ENCODE measurements around the gene PRSS48. TPM values are rescaled to one million over a fixed set of nuclear protein-coding genes. Genes with fewer than 3 reads are reported as not detected.

PRSS48 gene
- total RNA-seq, 4 donors from 2014 or later, result not detected

DNA sequence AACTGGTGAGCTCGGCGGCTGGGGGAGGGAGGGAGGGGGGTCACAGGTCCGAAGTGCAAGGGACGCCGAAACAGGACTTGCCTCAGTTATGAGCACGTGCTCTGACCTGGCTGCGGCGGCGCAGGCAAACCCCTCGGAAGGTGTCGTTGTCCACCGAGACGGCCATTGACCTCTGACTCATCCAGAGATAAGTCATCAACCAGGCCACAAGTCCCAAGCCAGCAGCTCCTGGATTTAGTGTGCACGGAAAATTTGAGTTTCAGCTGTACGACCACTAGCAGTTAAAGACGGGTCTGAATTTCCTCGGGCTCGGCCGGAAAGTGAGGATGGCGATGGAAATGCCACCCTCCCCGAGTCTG is 47.8 kb downstream of the PRSS48 start:
- Histone ChIP-seq H3K27ac (peak overlapping the region; percentile 60 to 97 (median 92)), H3K27me3 (no peaks in the 10 kb centered on the region), H3K9me3 (no peaks in the 10 kb centered on the region), H3K36me3 (no peaks in the 10 kb centered on the region), H3K4me3 (peak overlapping the region; percentile 76 to 93), H3K4me1 (peaks cover 9 to 46% (median 18%) of the 10 kb centered on the region in 3 donors)
- WGBS, 2 donors (ENCODE audit: low coverage in 1 of 2), result no CpG with 5 or more reads among the region's 21 CpGs
- TF ChIP-seq POLR2AphosphoS5 (IDR thresholded peaks at IDR 0.05), result peak; percentile 58
- no peak for TF ChIP-seq EP300 (IDR thresholded peaks at IDR 0.05)
- TF ChIP-seq POLR2A (IDR thresholded peaks at IDR 0.05), result no peak
- TF ChIP-seq, protein P1, sequence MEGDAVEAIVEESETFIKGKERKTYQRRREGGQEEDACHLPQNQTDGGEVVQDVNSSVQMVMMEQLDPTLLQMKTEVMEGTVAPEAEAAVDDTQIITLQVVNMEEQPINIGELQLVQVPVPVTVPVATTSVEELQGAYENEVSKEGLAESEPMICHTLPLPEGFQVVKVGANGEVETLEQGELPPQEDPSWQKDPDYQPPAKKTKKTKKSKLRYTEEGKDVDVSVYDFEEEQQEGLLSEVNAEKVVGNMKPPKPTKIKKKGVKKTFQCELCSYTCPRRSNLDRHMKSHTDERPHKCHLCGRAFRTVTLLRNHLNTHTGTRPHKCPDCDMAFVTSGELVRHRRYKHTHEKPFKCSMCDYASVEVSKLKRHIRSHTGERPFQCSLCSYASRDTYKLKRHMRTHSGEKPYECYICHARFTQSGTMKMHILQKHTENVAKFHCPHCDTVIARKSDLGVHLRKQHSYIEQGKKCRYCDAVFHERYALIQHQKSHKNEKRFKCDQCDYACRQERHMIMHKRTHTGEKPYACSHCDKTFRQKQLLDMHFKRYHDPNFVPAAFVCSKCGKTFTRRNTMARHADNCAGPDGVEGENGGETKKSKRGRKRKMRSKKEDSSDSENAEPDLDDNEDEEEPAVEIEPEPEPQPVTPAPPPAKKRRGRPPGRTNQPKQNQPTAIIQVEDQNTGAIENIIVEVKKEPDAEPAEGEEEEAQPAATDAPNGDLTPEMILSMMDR (IDR thresholded peaks at IDR 0.05), result peak in 1 of 4 experiments; percentile 5
- peak; percentile 46 for ATAC-seq

DNA sequence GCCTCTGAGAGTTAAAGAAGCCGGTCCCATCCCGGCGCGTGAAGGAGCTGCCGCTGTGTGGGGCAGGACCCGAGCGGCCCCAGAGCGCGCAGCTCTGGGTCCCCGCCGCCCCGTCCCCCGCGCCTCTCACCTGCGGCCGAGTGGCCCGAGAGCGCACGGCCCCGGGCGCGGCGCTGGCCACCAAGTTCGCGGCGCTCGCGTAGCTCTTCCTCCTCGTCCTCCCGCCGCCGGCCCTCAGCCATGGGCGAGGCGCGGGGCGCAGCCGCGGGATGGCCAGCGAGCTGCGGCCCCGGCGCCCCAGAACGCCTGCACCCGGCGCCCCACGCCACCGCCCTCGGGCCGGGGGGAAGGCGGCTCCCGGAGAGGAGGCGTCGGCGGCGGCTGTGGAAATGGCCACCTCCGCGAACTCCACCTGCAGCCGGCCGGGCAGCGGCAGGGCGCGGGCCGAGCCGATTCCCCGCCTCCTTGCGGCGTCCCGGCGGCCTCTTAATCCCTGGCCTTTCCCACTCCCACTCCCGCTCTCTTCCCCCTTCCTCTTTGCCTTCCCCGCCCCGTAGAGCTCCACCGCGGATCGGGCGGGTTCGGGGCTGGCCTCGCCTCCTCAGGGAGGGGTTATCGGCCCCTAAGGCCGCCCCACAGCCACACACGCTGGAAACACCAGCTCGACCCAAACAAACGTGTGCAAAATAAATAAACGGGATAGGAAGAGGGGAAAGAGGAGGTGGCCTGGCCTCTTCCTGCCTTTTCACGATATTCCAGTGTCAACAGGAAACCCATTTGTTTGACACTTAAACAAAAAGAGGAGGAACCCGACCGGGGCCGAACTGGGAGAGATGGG is 48.4 kb downstream of the PRSS48 start, which contains the start of gene SH3D19:
Gene SH3D19 (minus strand): TSS at position 495 of the 838 bp plus-strand sequence. CDS start 253 bp downstream, at position 242.
- H3K4me3 ChIP-seq, result peak within 1 kb of the TSS; percentile 76 to 93
- H3K27ac ChIP-seq, result peak within 1 kb of the TSS; percentile 60 to 97 (median 92)
- H3K4me1 ChIP-seq, result peaks cover 9 to 46% (median 18%) of the 10 kb centered on the region in 3 donors
- peak; percentile 92 for ATAC-seq
- no peaks in the 10 kb centered on the region for H3K27me3 ChIP-seq
- H3K36me3 ChIP-seq, result no peaks in the 10 kb centered on the region
- 0 to 2% methylated on average over 13 to 21 of the region's 88 CpGs for WGBS, 2 donors (ENCODE audit: low coverage in 1 of 2)
- TF ChIP-seq POLR2AphosphoS5 (IDR thresholded peaks at IDR 0.05), result peak; percentile 80
- TF ChIP-seq POLR2A (IDR thresholded peaks at IDR 0.05), result peak; percentile 48 to 59
- no peak for TF ChIP-seq EP300 (IDR thresholded peaks at IDR 0.05)
- TF ChIP-seq, protein P1 (IDR thresholded peaks at IDR 0.05), result peak in 3 of 4 experiments; percentile 14 to 26 (median 20)
- H3K9me3 ChIP-seq, result no peaks in the 10 kb centered on the region

DNA sequence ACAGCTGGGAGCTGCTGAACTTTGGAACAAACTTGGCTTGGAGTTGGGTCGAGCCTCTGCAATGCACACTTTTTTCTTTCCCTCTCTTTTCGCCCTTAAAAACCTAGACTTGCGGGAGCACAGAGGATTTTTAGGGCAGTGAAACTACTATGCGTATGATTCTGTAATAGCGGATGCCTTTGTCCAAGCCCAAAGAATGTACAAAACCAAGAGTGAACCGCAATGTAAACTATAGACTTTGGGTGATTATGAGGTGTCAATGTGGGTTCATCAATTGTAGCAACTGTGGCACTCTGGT is 48.9 kb downstream of the PRSS48 start:
- no peaks in the 10 kb centered on the region for H3K9me3 ChIP-seq
- peak overlapping the region; percentile 60 to 97 (median 92) for H3K27ac ChIP-seq
- H3K27me3 ChIP-seq, result no peaks in the 10 kb centered on the region
- H3K4me3 ChIP-seq, result peak overlapping the region; percentile 76 to 93
- TF ChIP-seq EP300 (IDR thresholded peaks at IDR 0.05), result no peak
- no peak for TF ChIP-seq POLR2AphosphoS5 (IDR thresholded peaks at IDR 0.05)
- TF ChIP-seq, protein P1 (IDR thresholded peaks at IDR 0.05), result no peak
- TF ChIP-seq POLR2A (IDR thresholded peaks at IDR 0.05), result no peak
- ATAC-seq, result no peak
- no peaks in the 10 kb centered on the region for H3K36me3 ChIP-seq
- H3K4me1 ChIP-seq, result peaks cover 9 to 41% (median 17%) of the 10 kb centered on the region in 3 donors
- WGBS, 2 donors (ENCODE audit: low coverage in 1 of 2), result 43 to 44% methylated on average over 4 to 5 of the region's 6 CpGs

DNA sequence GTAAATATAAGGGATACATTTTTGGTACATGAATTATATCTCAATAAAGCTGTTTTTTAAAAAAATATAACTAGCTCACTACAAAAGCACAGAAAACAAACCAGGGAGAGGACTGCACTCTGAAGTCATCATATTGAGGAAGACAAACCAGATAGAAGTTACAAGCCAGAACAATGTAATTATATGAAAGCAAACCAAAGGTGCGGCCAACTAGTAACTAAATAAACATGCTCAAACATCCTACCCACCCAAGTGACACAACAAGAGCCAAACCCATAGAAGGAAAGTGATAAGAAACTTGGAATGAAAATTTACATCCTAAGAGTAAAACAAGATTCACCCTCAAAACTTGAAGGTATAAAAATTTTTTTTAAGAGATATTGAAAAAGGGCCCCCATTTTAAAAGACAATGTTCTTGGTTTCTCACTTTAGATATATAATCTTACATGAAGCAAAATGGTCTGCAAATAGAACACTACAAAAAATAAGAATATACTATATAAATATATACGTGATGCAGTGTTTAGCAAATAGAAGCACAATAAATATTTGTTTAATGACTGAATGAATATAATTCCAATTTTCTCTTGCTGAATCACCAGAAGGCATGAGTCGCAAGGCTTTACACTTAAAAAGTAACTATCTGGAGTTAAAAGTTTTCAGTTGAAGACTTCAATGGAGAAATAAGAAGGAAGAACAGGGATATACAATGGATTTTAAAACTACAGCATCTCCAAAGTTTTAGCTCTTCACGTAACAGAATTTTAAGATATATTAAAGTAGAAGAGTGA is 52.5 kb downstream of the PRSS48 start:
- TF ChIP-seq POLR2AphosphoS5 (IDR thresholded peaks at IDR 0.05) (no peak), EP300 (IDR thresholded peaks at IDR 0.05) (no peak), POLR2A (IDR thresholded peaks at IDR 0.05) (no peak)
- TF ChIP-seq, protein P1 (IDR thresholded peaks at IDR 0.05), result no peak
- Histone ChIP-seq H3K36me3 (no peaks in the 10 kb centered on the region), H3K4me3 (no peak overlapping the region), H3K27me3 (no peaks in the 10 kb centered on the region), H3K9me3 (no peaks in the 10 kb centered on the region), H3K4me1 (peaks cover 0 to 7% (median 0%) of the 10 kb centered on the region in 3 donors), H3K27ac (no peak overlapping the region)
- 85 to 96% methylated on average over 4 of the region's 4 CpGs for WGBS, 2 donors (ENCODE audit: low coverage in 1 of 2)
- ATAC-seq, result no peak
